LHCN-M2 (cell line): ENCODE data around the gene PHKB. TPM values are rescaled to one million over a fixed set of nuclear protein-coding genes. Genes with fewer than 3 reads are reported as not detected.
A peak's percentile ranks its signal among the peaks of the same experiment; 100 is the strongest.

Source experiments
- DNase-seq: peaks from one replicate; pipeline ENCODE4 v3.0.0-alpha.2; 2012; ENCODE audit warnings: low read depth
- total RNA-seq: library from RNA; depleted of rRNA; stranded (reverse); fragments of >200 nt; gene quantifications from 2 replicates; pipeline ENCODE4 v1.2.3, GENCODE V29; 2014; rRNA removed

Gene PHKB
- total RNA-seq, 1 experiment from 2014 or later, result 35.2 TPM

DNA sequence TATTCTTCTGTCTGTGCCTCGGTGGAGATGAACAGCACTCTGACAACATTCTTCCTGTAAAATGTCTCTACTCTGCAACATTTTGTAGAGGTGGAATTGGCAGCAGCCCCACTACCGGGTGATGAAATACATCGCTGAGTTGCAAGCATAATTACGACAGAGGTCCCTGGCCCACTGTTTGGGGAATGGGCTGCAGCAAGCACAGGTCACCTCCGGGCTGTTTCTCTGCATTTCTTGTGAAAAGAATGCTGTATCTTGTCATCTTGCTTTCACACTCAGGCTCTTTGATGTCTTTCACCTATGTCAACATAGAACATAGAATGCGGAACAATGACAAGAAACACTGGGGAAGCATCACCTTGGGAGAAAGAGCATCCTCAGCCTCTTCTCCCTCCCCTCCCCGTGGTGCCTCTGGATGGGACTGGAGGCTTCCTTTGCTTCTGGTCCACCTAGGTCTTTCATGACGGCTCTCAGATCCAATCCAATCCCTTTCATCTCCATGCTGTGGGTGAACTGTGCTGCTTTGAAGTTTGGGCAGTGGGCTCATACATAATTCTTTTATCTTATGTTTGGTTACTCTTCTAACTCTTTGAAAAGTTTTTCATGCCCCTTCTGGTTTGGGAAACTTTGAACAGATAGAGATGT, 265.0 kb downstream of the PHKB start:
- DNase-seq, result no peak

GRCh38 chr16:47727131-47727530, 266.0 kb downstream of the PHKB start:
- DNase-seq, result no peak

DNA sequence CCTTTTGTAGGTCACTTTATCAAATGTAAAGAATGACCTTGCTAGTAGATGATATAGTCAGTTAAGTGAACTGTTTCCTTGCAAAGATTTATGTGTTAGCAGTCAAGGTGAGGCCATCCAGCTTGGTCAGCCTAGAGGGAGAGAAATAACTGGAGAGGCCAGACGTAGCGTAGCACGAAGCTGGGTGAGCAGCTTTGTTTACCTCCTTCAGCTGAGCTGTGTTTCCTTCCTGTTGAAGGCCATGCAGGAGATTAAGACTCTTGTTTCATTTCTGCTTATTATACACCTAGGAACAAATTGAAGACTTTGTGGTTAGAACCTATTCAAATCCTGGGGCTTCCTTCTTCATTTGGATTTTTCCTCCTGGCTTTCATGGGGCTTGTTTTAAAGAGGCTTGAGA, 267.1 kb downstream of the PHKB start:
- DNase-seq, result no peak

DNA sequence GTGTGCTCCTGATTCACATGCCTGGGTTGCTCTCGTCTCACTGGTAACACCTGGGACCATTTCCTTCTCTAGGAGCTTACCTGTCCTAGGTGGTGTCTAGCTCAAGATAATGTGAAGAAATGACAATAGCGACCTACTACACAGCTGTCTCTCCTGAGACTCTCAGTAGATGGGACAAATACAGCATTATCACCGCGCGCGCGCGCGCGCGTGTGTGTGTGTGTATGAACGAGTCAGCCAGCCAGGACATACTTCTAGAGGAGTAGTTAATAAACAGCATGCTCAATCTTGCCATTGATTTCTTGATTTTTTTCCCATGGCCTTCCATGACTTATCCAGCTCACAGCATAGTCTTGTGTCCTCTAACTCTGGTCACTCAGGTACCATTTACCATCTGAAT, 268.6 kb downstream of the PHKB start:
- DNase-seq, result no peak

GRCh38 chr16:47731252-47731651, 270.1 kb downstream of the PHKB start:
- peak; percentile 88 for DNase-seq

- DNase-seq, result no peak
Measured at GRCh38 chr16:47732122-47732521, 271.0 kb downstream of the PHKB start.

GRCh38 chr16:47732523-47733111, 271.5 kb downstream of the PHKB start:
- DNase-seq, result peak; percentile 95

DNA sequence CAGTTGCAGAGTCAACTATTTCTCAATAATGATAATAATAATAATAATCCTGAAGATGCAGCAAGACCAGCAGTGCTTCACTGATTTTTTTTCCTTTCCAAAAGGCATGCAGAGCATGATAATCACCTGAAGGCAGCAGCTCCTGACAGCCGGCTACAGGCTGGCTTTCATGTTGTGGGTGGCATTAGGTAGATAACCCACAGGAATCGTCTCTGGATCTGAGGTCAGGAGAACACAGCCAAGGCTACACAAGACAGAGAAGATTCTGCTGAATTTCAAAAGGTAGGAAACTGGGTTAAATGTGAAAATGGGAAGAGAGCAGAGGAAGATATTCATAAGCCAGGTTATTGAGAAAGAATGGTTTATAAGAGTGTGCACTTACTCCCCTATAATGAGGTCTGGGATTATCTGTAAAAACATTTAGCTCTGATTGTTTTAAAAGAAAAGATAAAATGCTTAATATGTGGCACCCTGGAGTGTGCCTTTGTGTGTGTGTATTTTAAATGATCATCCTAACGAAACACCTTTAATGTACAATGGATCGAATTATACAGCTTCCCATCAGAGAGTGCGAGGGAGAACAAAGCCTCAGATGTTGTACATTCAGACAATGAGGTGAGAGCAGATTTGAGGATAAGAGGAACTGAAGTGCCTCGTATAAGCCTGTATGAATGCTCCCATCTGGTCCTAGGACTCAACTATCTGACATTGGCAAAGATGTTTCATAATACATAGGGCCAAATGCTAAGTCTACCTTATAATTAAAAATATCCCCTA, 273.1 kb downstream of the PHKB start:
- DNase-seq, result no peak

DNA sequence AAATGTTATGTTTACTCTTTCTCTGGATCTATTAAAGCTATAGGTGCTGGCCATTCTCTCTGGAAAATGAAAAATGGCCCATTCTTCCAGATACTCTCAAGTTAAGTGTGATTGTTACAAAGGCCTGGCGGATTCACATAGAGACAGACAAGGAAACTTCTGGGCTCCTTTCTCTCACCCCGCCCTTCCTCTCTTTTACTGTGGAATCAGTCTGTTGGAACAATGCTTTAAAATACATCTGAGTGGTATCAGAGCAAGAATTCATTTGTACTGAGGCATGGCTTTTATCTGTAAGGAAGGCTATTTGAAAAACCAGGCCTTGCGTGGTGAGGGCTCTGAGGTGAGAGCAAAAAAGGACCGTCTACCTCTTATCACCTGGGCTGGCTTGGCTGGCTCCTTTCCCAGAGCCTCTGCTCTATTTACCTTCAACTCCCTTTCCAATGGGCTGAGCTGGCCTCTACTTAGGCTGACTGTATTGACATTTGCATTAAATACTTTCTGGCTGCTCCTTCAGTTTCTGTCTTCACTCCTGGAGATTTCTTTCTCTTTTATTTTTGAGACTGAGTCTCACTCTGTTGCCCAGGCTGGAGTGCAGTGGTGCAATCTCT, 274.0 kb downstream of the PHKB start:
- no peak for DNase-seq

DNA sequence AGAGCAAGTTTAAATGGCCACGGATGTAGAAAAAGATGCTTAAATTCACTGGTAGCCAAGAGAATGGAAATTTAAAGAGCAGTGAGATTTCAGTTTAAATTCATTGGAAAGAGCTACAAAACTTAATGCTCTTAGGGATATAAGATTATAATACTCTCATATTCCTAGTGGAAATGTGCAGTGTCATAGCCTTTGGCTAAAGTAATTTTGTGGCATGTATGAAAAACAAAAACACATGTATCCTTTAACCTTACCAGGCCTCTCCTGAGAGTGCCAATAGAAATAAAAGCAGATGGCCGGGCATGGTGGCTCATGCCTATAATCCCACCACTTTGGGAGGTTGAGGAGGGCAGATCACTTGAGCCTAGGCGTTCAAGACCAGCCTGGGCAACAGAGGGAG, 289.2 kb downstream of the PHKB start:
- no peak for DNase-seq

Other genes starting within 250 kb of the PHKB start
- 57.3 and 69.2 TPM in 2 replicates for gene ITFG1, start 268 bp upstream of the PHKB start, total RNA-seq